ENCODE results near the gene GUCY2C.

GUCY2C gene

GRCh38 chr12:14696265-14696741 lies at the start of gene GUCY2C:
Gene GUCY2C, minus strand, starts transcription at chr12:14696599. Its CDS starts 151 bp downstream, at chr12:14696448.
- Histone ChIP-seq H3F3A (ENCODE audit: insufficient read depth, low read length) (no peaks in the 10 kb centered on the region), H3K4me3 (ENCODE audit: low read depth, low read length, poor library complexity, severe bottlenecking) (no peak within 1 kb of the TSS), H3K9me3 (ENCODE audit: low read length) (no peaks in the 10 kb centered on the region), H3K27ac (ENCODE audit: low read depth, low read length, poor library complexity, severe bottlenecking) (no peak within 1 kb of the TSS), H3K9me2 (ENCODE audit: low read depth, low read length) (no peaks in the 10 kb centered on the region), H3K4me2 (ENCODE audit: low read length) (no peak within 1 kb of the TSS), H3K4me1 (ENCODE audit: insufficient read depth, low read length, severe bottlenecking) (no peaks in the 10 kb centered on the region), H2AFZ (ENCODE audit: low read length) (no peak within 1 kb of the TSS), H3K79me2 (ENCODE audit: insufficient read depth, low read length) (no peaks in the 10 kb centered on the region), H3K36me3 (ENCODE audit: insufficient read depth, low read length) (no peaks in the 10 kb centered on the region), H3K27me3 (ENCODE audit: insufficient read depth, low read length) (no peaks in the 10 kb centered on the region), H3K9ac (ENCODE audit: low read length) (no peak within 1 kb of the TSS), H4K20me1 (ENCODE audit: insufficient read depth, low read length) (no peaks in the 10 kb centered on the region)
- no peak for TF ChIP-seq EZH2 (IDR thresholded peaks at IDR 0.05; ENCODE audit: borderline replicate concordance, low read length)
- TF ChIP-seq, protein P1, sequence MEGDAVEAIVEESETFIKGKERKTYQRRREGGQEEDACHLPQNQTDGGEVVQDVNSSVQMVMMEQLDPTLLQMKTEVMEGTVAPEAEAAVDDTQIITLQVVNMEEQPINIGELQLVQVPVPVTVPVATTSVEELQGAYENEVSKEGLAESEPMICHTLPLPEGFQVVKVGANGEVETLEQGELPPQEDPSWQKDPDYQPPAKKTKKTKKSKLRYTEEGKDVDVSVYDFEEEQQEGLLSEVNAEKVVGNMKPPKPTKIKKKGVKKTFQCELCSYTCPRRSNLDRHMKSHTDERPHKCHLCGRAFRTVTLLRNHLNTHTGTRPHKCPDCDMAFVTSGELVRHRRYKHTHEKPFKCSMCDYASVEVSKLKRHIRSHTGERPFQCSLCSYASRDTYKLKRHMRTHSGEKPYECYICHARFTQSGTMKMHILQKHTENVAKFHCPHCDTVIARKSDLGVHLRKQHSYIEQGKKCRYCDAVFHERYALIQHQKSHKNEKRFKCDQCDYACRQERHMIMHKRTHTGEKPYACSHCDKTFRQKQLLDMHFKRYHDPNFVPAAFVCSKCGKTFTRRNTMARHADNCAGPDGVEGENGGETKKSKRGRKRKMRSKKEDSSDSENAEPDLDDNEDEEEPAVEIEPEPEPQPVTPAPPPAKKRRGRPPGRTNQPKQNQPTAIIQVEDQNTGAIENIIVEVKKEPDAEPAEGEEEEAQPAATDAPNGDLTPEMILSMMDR (IDR thresholded peaks at IDR 0.05; ENCODE audit: low read length) = no peak

DNA sequence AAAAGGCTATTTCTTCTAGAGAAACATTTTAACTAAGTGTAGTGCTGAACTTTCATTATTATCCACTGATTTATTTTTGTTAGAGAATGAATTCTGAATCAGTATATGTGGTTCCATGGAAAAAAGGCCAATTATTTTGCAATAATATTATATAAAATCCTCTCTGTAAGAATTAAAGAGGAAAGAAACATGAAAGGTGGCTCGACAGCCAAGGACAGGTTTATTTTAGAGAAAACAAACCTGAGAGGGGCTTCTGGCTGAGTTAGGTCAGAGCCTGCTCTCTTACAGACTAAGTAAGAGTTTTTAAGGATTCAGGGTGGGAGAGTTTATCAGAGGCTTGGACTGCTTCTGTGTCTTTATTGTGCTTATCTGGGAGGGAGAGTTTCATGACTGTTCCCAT lies 46.7 kb upstream of the GUCY2C start:
- no peaks in the 10 kb centered on the region for H3K79me2 ChIP-seq (ENCODE audit: insufficient read depth, low read length)
- H3F3A ChIP-seq (ENCODE audit: insufficient read depth, low read length) = no peaks in the 10 kb centered on the region
- H3K9ac ChIP-seq (ENCODE audit: low read length) = no peak overlapping the region
- no peak overlapping the region for H3K4me3 ChIP-seq (ENCODE audit: low read depth, low read length, poor library complexity, severe bottlenecking)
- 0 out of 2 replicates have a peak, but pooled peaks cover 3% of the 10 kb centered on the region for H3K27me3 ChIP-seq (ENCODE audit: insufficient read depth, low read length)
- H3K9me2 ChIP-seq (ENCODE audit: low read depth, low read length) = no peaks in the 10 kb centered on the region
- no peak overlapping the region for H3K4me2 ChIP-seq (ENCODE audit: low read length)
- no peaks in the 10 kb centered on the region for H3K9me3 ChIP-seq (ENCODE audit: low read length)
- no peaks in the 10 kb centered on the region for H3K4me1 ChIP-seq (ENCODE audit: insufficient read depth, low read length, severe bottlenecking)
- H4K20me1 ChIP-seq (ENCODE audit: insufficient read depth, low read length) = no peaks in the 10 kb centered on the region
- no peak overlapping the region for H2AFZ ChIP-seq (ENCODE audit: low read length)
- H3K36me3 ChIP-seq (ENCODE audit: insufficient read depth, low read length) = no peaks in the 10 kb centered on the region
- TF ChIP-seq, protein P1 (IDR thresholded peaks at IDR 0.05; ENCODE audit: low read length) = no peak
- TF ChIP-seq EZH2 (IDR thresholded peaks at IDR 0.05; ENCODE audit: borderline replicate concordance, low read length) = no peak
- H3K27ac ChIP-seq (ENCODE audit: low read depth, low read length, poor library complexity, severe bottlenecking) = no peak overlapping the region

- TF ChIP-seq, protein P1 (IDR thresholded peaks at IDR 0.05; ENCODE audit: low read length) = no peak
- TF ChIP-seq EZH2 (IDR thresholded peaks at IDR 0.05; ENCODE audit: borderline replicate concordance, low read length) = no peak
- no peaks in the 10 kb centered on the region for H3F3A ChIP-seq (ENCODE audit: insufficient read depth, low read length)
- H3K27ac ChIP-seq (ENCODE audit: low read depth, low read length, poor library complexity, severe bottlenecking) = no peak overlapping the region
- H3K9me2 ChIP-seq (ENCODE audit: low read depth, low read length) = no peaks in the 10 kb centered on the region
- H3K4me2 ChIP-seq (ENCODE audit: low read length) = no peak overlapping the region
- H3K27me3 ChIP-seq (ENCODE audit: insufficient read depth, low read length) = 0 out of 2 replicates have a peak, but pooled peaks cover 3% of the 10 kb centered on the region
- H3K9ac ChIP-seq (ENCODE audit: low read length) = no peak overlapping the region
- no peaks in the 10 kb centered on the region for H3K79me2 ChIP-seq (ENCODE audit: insufficient read depth, low read length)
- H4K20me1 ChIP-seq (ENCODE audit: insufficient read depth, low read length) = no peaks in the 10 kb centered on the region
- no peak overlapping the region for H3K4me3 ChIP-seq (ENCODE audit: low read depth, low read length, poor library complexity, severe bottlenecking)
- H3K36me3 ChIP-seq (ENCODE audit: insufficient read depth, low read length) = no peaks in the 10 kb centered on the region
- no peaks in the 10 kb centered on the region for H3K4me1 ChIP-seq (ENCODE audit: insufficient read depth, low read length, severe bottlenecking)
- H3K9me3 ChIP-seq (ENCODE audit: low read length) = no peaks in the 10 kb centered on the region
- no peak overlapping the region for H2AFZ ChIP-seq (ENCODE audit: low read length)
Observed at GRCh38 chr12:14741942-14742341, 45.5 kb upstream of the GUCY2C start.
